Superior temporal gyrus (tissue), 1 donor: Measurements from ENCODE around the gene TUBGCP3.
"Not testable (repeated sequence)": the region's sequence is repeated elsewhere in the genome, so short reads cannot be mapped to it uniquely, and the experiment has no call there.

ENCODE experiments used
- DNase-seq: peaks from one replicate; pipeline ENCODE4 v3.0.0-alpha.2; 2016; ENCODE audit errors: extremely low spot score

Gene TUBGCP3

GRCh38 chr13:112579310-112579843, 8.6 kb downstream of the TUBGCP3 start:
- DNase-seq: no peak

- DNase-seq: no peak
Measured at GRCh38 chr13:112576768-112577167, 11.2 kb downstream of the TUBGCP3 start.

GRCh38 chr13:112576191-112576590, 11.8 kb downstream of the TUBGCP3 start:
- no peak for DNase-seq

GRCh38 chr13:112575675-112576074, 12.3 kb downstream of the TUBGCP3 start:
- DNase-seq: no peak

- no peak for DNase-seq
Measured at GRCh38 chr13:112574834-112575613, 12.9 kb downstream of the TUBGCP3 start.

DNA sequence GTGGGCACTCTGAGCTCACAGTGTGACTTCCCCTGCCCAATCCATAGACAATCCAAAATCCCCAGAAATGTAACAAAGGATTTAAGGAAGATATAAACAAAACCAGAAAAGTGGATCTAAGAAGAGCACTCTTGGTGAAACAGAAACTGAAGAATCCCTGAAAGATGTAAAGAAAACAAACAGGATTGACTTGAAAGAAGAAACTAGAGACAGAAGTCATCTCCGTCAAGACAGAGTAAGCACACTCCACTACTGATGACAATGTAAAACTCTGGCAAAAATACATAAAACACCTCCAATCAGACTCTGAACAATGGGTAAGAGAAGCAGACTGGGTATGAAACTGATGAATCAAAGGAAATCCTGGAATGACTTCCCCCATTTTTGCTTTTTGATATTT, 13.5 kb downstream of the TUBGCP3 start:
- no peak for DNase-seq

- no peak for DNase-seq
Measured at GRCh38 chr13:112573710-112574109, 14.2 kb downstream of the TUBGCP3 start.

DNA sequence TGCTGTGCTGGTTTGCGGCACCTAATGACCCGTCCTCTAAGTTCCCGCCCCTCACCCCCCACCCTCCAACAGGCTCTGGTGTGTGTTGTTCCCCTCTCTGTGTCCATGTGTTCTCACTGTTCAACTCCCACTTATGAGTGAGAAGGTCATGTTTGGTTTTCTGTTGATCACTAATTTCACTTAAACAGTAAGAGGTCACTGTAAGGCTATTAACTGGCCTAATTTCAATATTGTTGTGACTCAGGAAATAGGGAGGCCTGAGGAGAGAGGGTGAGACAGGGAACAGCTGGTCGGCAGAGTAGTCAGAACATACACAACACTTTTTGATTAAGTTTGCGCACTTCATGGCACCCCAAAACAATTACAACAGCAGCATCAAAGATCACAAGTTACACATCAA, 15.6 kb downstream of the TUBGCP3 start:
- DNase-seq: no peak

GRCh38 chr13:112569821-112570220, 18.1 kb downstream of the TUBGCP3 start:
- DNase-seq: no peak

- no peak for DNase-seq
Measured at GRCh38 chr13:112567161-112567862, 20.6 kb downstream of the TUBGCP3 start.

- DNase-seq: no peak
Measured at GRCh38 chr13:112562786-112563383, 25.1 kb downstream of the TUBGCP3 start.

DNA sequence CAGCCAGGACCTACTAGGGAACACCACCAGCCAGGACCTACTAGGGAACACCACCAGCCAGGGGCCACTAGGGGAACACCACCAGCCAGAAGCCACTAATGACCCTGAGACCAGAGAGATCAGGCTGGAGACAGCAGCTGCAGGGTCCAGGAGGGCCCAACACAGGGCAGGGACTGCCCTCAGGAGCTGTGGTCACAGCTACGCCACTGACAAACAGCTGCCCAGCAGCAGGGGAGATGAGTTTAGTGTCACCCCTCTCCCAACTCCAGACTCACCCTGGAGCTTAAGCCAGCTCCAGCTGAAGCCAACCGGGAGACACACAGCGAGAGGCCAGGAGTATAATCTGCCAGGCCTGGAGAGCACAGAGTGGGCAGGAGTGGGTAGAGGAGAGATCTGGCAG, 25.7 kb downstream of the TUBGCP3 start:
- no peak for DNase-seq

DNA sequence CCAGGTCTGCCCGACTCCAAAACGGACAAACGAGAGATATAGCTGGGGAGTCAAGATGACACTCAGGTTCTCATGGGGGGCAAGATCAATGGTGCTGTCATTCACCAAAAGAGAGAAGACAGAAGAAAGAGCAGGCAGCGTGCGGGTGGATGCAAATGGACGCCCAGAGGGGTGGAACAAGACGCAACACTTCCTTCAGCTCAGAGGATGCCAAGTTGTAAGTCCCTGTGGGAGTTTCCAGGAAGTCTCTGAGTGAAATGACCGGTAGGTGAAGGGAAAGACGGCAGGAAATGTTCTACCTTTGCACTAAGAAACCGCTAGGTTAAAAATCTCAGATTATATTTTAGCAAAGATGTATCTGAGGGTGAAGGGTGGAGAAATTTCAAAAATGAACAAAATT, 26.5 kb downstream of the TUBGCP3 start:
- no peak for DNase-seq

DNA sequence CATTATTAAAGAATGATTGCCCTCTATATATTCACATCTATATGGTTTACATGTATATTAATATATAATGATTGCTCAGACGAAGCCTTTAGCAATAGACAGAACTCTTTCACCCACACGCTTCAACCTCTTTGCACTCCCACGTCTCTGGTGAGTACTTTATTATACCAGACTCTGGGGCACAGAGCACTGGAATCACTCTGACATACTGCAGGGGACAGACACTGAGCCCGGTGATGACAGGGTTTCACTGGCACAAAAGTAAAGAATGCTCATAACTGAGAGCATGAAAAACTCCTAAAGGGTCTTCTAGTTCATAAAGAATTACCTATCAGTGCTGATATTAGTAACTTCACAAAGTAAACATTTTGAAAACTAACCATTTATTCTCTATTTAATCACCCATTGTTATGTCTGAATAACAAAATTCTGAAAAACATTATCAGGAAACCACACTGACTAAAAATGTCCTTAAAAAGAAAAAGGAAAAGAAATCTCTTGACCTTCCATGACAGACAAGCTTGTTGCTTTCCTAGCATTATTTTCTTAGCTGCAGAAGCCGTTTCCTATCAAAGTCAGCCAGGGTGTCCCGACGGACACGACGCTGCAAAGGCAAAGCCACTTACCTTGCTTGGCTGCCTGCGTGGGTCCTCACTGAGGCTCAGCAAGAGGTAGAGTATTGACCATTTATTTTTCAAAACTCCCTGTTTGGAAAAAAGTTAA, 29.1 kb downstream of the TUBGCP3 start:
- no peak for DNase-seq

GRCh38 chr13:112556600-112556999, 31.4 kb downstream of the TUBGCP3 start:
- DNase-seq: no peak

- no peak for DNase-seq
Measured at GRCh38 chr13:112554214-112554850, 33.6 kb downstream of the TUBGCP3 start.

- DNase-seq: not testable (repeated sequence)
Measured at GRCh38 chr13:112548975-112549374, 39.0 kb downstream of the TUBGCP3 start.

DNA sequence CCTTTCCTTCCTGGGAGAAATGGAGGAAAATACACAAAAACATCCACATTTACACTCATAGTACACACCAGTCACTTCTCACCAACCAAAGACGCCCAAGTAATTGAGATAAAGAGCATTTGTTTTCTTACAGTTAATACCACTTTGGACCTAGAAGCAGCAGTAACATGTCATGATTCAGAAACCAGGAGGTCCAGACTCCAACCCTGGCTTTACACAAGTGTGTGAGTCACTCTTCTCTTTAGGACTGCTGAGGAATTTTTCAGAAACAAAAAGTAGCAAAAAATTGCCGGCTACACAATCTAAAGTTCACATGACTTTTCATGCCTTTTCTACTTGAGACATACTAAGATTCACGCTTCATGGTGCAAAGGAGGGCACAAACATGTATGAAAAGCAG, 42.1 kb downstream of the TUBGCP3 start:
- DNase-seq: no peak

GRCh38 chr13:112532837-112533745, 54.9 kb downstream of the TUBGCP3 start:
- no peak for DNase-seq

- DNase-seq: no peak
Measured at GRCh38 chr13:112531263-112531794, 56.6 kb downstream of the TUBGCP3 start.
